ENCODE data around the gene HABP4.

HABP4 gene

GRCh38 chr9:96442491-96442890 is 7.5 kb upstream of the HABP4 start:
- H3K27me3 ChIP-seq: no peaks in the 10 kb centered on the region
- no peak overlapping the region for H3K4me2 ChIP-seq
- H3K9me3 ChIP-seq (replicated peaks in 1 of 11): no peaks in the 10 kb centered on the region
- H3K4me1 ChIP-seq: no peaks in the 10 kb centered on the region
- TF ChIP-seq Cebpa-rat (IDR thresholded peaks at IDR 0.05): no peak
- no peaks in the 10 kb centered on the region for H3K36me3 ChIP-seq
- H3K27ac ChIP-seq: no peak overlapping the region
- H3K4me3 ChIP-seq: no peak overlapping the region
- H4K20me1 ChIP-seq: no peaks in the 10 kb centered on the region
- H3K9ac ChIP-seq: no peak overlapping the region

- peaks cover 8 to 22% (median 20%) of the 10 kb centered on the region in 10 experiments for H3K4me1 ChIP-seq
- H3K4me3 ChIP-seq: no peak overlapping the region
- no peak for TF ChIP-seq Cebpa-rat (IDR thresholded peaks at IDR 0.05)
- H3K27me3 ChIP-seq: peaks cover 18 to 26% (median 23%) of the 10 kb centered on the region in 11 experiments
- no peak overlapping the region for H3K9ac ChIP-seq
- H3K9me3 ChIP-seq (replicated peaks in 1 of 11): no peaks in the 10 kb centered on the region
- no peak overlapping the region for H3K4me2 ChIP-seq
- H3K36me3 ChIP-seq: no peaks in the 10 kb centered on the region
- peaks cover 0 to 20% (median 11%) of the 10 kb centered on the region in 11 experiments; a peak in 14 of 22 replicates for H4K20me1 ChIP-seq
- no peak overlapping the region for H3K27ac ChIP-seq
Observed at GRCh38 chr9:96447406-96447805, 2.6 kb upstream of the HABP4 start.

- Histone ChIP-seq H3K4me2 (peak overlapping the region in 9 of 11 experiments; percentile 94 to 100 (median 99); a peak in 15 of 22 replicates), H3K27me3 (peaks cover 18 to 30% (median 24%) of the 10 kb centered on the region in 11 experiments), H3K4me3 (no peak overlapping the region), H3K27ac (no peak overlapping the region), H3K4me1 (peaks cover 8 to 22% (median 20%) of the 10 kb centered on the region in 10 experiments), H3K9ac (no peak overlapping the region), H3K36me3 (no peaks in the 10 kb centered on the region), H4K20me1 (peaks cover 0 to 20% (median 11%) of the 10 kb centered on the region in 11 experiments; a peak in 14 of 22 replicates), H3K9me3 (replicated peaks in 1 of 11) (no peaks in the 10 kb centered on the region)
- no peak for TF ChIP-seq Cebpa-rat (IDR thresholded peaks at IDR 0.05)
Observed at GRCh38 chr9:96448546-96449170, 1.3 kb upstream of the HABP4 start.

GRCh38 chr9:96449523-96449844 is 485 bp upstream of the HABP4 start:
- Histone ChIP-seq H3K4me2 (peak overlapping the region; percentile 74 to 100 (median 99)), H3K4me1 (peaks cover 8 to 22% (median 20%) of the 10 kb centered on the region in 10 experiments), H3K27me3 (peaks cover 18 to 30% (median 24%) of the 10 kb centered on the region in 11 experiments), H3K36me3 (no peaks in the 10 kb centered on the region), H3K9ac (peak overlapping the region in 6 of 11 experiments; percentile 45 to 78 (median 76); a peak in 11 of 22 replicates), H3K4me3 (peak overlapping the region; percentile 72 to 87 (median 78)), H3K27ac (no peak overlapping the region), H3K9me3 (replicated peaks in 1 of 11) (no peaks in the 10 kb centered on the region), H4K20me1 (peaks cover 0 to 20% (median 11%) of the 10 kb centered on the region in 11 experiments; a peak in 14 of 22 replicates)
- no peak for TF ChIP-seq Cebpa-rat (IDR thresholded peaks at IDR 0.05)

- Histone ChIP-seq H3K27me3 (peaks cover 18 to 30% (median 24%) of the 10 kb centered on the region in 11 experiments), H3K36me3 (no peaks in the 10 kb centered on the region), H3K4me1 (peaks cover 8 to 22% (median 20%) of the 10 kb centered on the region in 10 experiments), H3K4me2 (peak overlapping the region; percentile 94 to 100 (median 99)), H3K4me3 (peak overlapping the region; percentile 72 to 87 (median 78)), H3K9ac (peak overlapping the region; percentile 65 to 84 (median 78)), H3K27ac (peak overlapping the region in 10 of 11 experiments; percentile 33 to 68 (median 58); a peak in 18 of 22 replicates), H3K9me3 (replicated peaks in 1 of 11) (no peaks in the 10 kb centered on the region), H4K20me1 (peaks cover 0 to 20% (median 12%) of the 10 kb centered on the region in 11 experiments; a peak in 14 of 22 replicates)
- no peak for TF ChIP-seq Cebpa-rat (IDR thresholded peaks at IDR 0.05)
Observed at GRCh38 chr9:96450613-96451528, 902 bp downstream of the HABP4 start.

- Histone ChIP-seq H3K27me3 (peaks cover 18 to 30% (median 24%) of the 10 kb centered on the region in 11 experiments), H3K9ac (no peak overlapping the region), H3K4me1 (peaks cover 8 to 22% (median 20%) of the 10 kb centered on the region in 10 experiments), H4K20me1 (peaks cover 0 to 20% (median 12%) of the 10 kb centered on the region in 11 experiments; a peak in 14 of 22 replicates), H3K4me3 (no peak overlapping the region), H3K4me2 (no peak overlapping the region), H3K27ac (no peak overlapping the region), H3K9me3 (replicated peaks in 1 of 11) (no peaks in the 10 kb centered on the region), H3K36me3 (no peaks in the 10 kb centered on the region)
- no peak for TF ChIP-seq Cebpa-rat (IDR thresholded peaks at IDR 0.05)
Observed at GRCh38 chr9:96453625-96454024, 3.7 kb downstream of the HABP4 start.

- H3K36me3 ChIP-seq: no peaks in the 10 kb centered on the region; a peak in 2 of 22 replicates
- TF ChIP-seq Cebpa-rat (IDR thresholded peaks at IDR 0.05): no peak
- H3K4me3 ChIP-seq: no peak overlapping the region
- no peak overlapping the region for H3K27ac ChIP-seq
- H3K4me1 ChIP-seq: no peaks in the 10 kb centered on the region
- H3K27me3 ChIP-seq: peaks cover 0 to 8% (median 2%) of the 10 kb centered on the region in 11 experiments; a peak in 17 of 22 replicates
- no peaks in the 10 kb centered on the region for H3K9me3 ChIP-seq (replicated peaks in 1 of 11)
- H4K20me1 ChIP-seq: 0 out of 22 replicates have a peak, but pooled peaks cover 0 to 4% (median 0%) of the 10 kb centered on the region in 11 experiments
- H3K4me2 ChIP-seq: no peak overlapping the region
- H3K9ac ChIP-seq: no peak overlapping the region
Observed at GRCh38 chr9:96457266-96457665, 7.3 kb downstream of the HABP4 start.

- Histone ChIP-seq H3K27me3 (no peaks in the 10 kb centered on the region), H3K9ac (no peak overlapping the region), H4K20me1 (0 out of 22 replicates have a peak, but pooled peaks cover 0 to 4% (median 0%) of the 10 kb centered on the region in 11 experiments), H3K4me2 (no peak overlapping the region), H3K4me1 (no peaks in the 10 kb centered on the region), H3K9me3 (replicated peaks in 1 of 11) (no peaks in the 10 kb centered on the region), H3K4me3 (no peak overlapping the region), H3K27ac (no peak overlapping the region), H3K36me3 (no peaks in the 10 kb centered on the region; a peak in 2 of 22 replicates)
- TF ChIP-seq Cebpa-rat (IDR thresholded peaks at IDR 0.05): no peak
Observed at GRCh38 chr9:96458226-96458625, 8.3 kb downstream of the HABP4 start.
